Measurements from ENCODE around the gene GDF11. TPM values are rescaled to one million over a fixed set of nuclear protein-coding genes. Genes with fewer than 3 reads are reported as not detected.

The GDF11 gene
- total and polyA plus RNA-seq, 2 of the 8 experiments (the other 6 are each of a cell fraction or from before 2014, with no cell fraction given), result 12.1 to 15.1 TPM

- Histone ChIP-seq H2BK15ac (ENCODE audit: low read length) (no peak overlapping the region), H3K27ac (ENCODE audit: low read depth, low read length) (peak overlapping the region; percentile 12; the same call in 1 of the 2 replicates), H3K4me1 (replicated peaks in 1 of 4; ENCODE audit: control insufficient read depth in 3 of 4, insufficient read depth in 4 of 4, low read length in 3 of 4) (peaks cover 8 to 37% (median 23%) of the 10 kb centered on the region in 4 experiments), H3K9ac (replicated peaks in 1 of 4; ENCODE audit: extremely low read depth in 1 of 4, low read depth in 3 of 4, low read length in 3 of 4) (peak overlapping the region in 2 of 4 experiments; percentile 29 to 81; a peak in 4 of 7 replicates), H3K14ac (ENCODE audit: insufficient read length) (peak overlapping the region; percentile 95), H3K23ac (ENCODE audit: insufficient read length) (no peak overlapping the region), H4K5ac (ENCODE audit: insufficient read length, low read depth, low read length) (peak overlapping the region; percentile 64), H2BK20ac (ENCODE audit: low read length) (peak overlapping the region; percentile 40; the same call in 1 of the 2 replicates), H3K4ac (replicated peaks; ENCODE audit: insufficient read length, low read depth, low read length) (peak overlapping the region; percentile 98), H3K36me3 (ENCODE audit: control insufficient read depth in 2 of 4, insufficient read depth in 4 of 4, low read length in 3 of 4) (peaks cover 6 to 33% (median 23%) of the 10 kb centered on the region in 4 experiments), H3K9me3 (ENCODE audit: insufficient read depth in 2 of 2, low read depth in 1 of 2, low read length in 1 of 2) (no peaks in the 10 kb centered on the region), H3K79me2 (ENCODE audit: control insufficient read depth in 1 of 2, insufficient read depth in 2 of 2, low read length in 2 of 2) (peaks cover 10 to 52% of the 10 kb centered on the region in 2 experiments), H3K79me1 (ENCODE audit: low read depth, low read length) (peaks cover 13% of the 10 kb centered on the region), H3K27me3 (replicated peaks in 1 of 4; ENCODE audit: control insufficient read depth in 3 of 4, extremely low read depth in 1 of 4, insufficient read depth in 3 of 4, low read length in 3 of 4) (no peaks in the 10 kb centered on the region), H2AFZ (ENCODE audit: low read length) (no peak overlapping the region), H4K91ac (replicated peaks; ENCODE audit: insufficient read length, low read length) (peak overlapping the region; percentile 77), H2BK5ac (ENCODE audit: low read depth, low read length) (peak overlapping the region; percentile 90), H3K4me2 (ENCODE audit: insufficient read depth in 1 of 2, low read depth in 2 of 2, low read length in 2 of 2) (peak overlapping the region; percentile 82 to 93), H4K8ac (ENCODE audit: extremely low read depth, insufficient read depth, low read length) (no peak overlapping the region), H2BK12ac (ENCODE audit: low read depth, low read length) (peak overlapping the region; percentile 93), H3K4me3 (ENCODE audit: extremely low read depth in 1 of 4, insufficient read depth in 2 of 4, low read depth in 3 of 4, low read length in 4 of 4) (peak overlapping the region; percentile 42 to 87 (median 66)), H2AK5ac (ENCODE audit: low read depth, low read length) (peak overlapping the region; percentile 88; the same call in 1 of the 2 replicates), H3K56ac (replicated peaks; ENCODE audit: insufficient read length, low read depth, low read length) (peak overlapping the region; percentile 26), H3K23me2 (ENCODE audit: low read depth, low read length) (peaks cover 29% of the 10 kb centered on the region), H2BK120ac (replicated peaks; ENCODE audit: low read depth, low read length) (peak overlapping the region; percentile 73), H3K18ac (ENCODE audit: extremely low read depth, low read length) (peak overlapping the region; percentile 99), H4K20me1 (replicated peaks in 1 of 2; ENCODE audit: control insufficient read depth in 1 of 2, insufficient read depth in 2 of 2, low read length in 2 of 2) (peaks cover 10 to 18% of the 10 kb centered on the region in 2 experiments)
- FAIRE-seq (no peak), DNase-seq (ENCODE audit: low read depth in 1 of 2, low spot score in 2 of 2) (no peak)
- WGBS, 2 experiments (ENCODE audit: extremely low coverage in 1 of 2, insufficient coverage in 1 of 2, insufficient read length in 1 of 2, insufficient replicate concordance in 2 of 2, low coverage in 1 of 2, low lambda C conversion rate in 2 of 2, missing lambda C conversion rate in 1 of 2), result 28% methylated on average over 3 of the region's 3 CpGs; no CpG with 5 or more reads in 1 of the 2 experiments
- TF ChIP-seq EGR1 (IDR thresholded peaks at IDR 0.05; ENCODE audit: borderline replicate concordance, low read depth, low read length) (no peak), ASH2L (IDR thresholded peaks at IDR 0.05; ENCODE audit: low read length) (peak; percentile 31)
- ChIA-PET POLR2A (ENCODE audit: partially characterized antibody) (interaction anchor here (0.8 to 46.5 kb wide), 18 partner anchors 3 to 366 kb away, joined by 3 to 809 read pairs (median 6); partner anchors contain the start of genes BLOC1S1, CD63, DNAJC14 and GDF11), CTCF (ENCODE audit: partially characterized antibody) (interaction anchor here (0.6 to 14.5 kb wide), 18 partner anchors 9 to 222 kb away, joined by 3 to 224 read pairs (median 5); partner anchors contain the start of genes CD63, ORMDL2 and SARNP)
Measured at GRCh38 chr12:55746174-55746912, 3.4 kb downstream of the GDF11 start.

Measured in H1 (cell line).